Endothelial cell (in vitro differentiated cells): ENCODE measurements around the gene NCAN. TPM values are rescaled to one million over a fixed set of nuclear protein-coding genes. Genes with fewer than 3 reads are reported as not detected.

ENCODE experiments used
- DNase-seq: peaks from one replicate; pipeline ENCODE4 v3.0.0; 2021; ENCODE audit warnings: low spot score
- H3K27ac Mint-ChIP-seq: one replicate; pipeline ENCODE4 v1.8.0; 2021; ENCODE audit warnings: mixed read lengths, inconsistent platforms; ENCODE audit not compliant: unreplicated experiment
- H3K27me3 Mint-ChIP-seq: one replicate; pipeline ENCODE4 v1.8.0; 2021; ENCODE audit warnings: mild to moderate bottlenecking, moderate library complexity, mixed read lengths, inconsistent platforms; ENCODE audit not compliant: unreplicated experiment
- H3K36me3 Mint-ChIP-seq: one replicate; pipeline ENCODE4 v1.8.0; 2021; ENCODE audit warnings: mild to moderate bottlenecking, low read depth, mixed read lengths, inconsistent platforms; ENCODE audit not compliant: unreplicated experiment
- H3K4me1 Mint-ChIP-seq: one replicate; pipeline ENCODE4 v1.8.0; 2021; ENCODE audit warnings: mild to moderate bottlenecking, mixed read lengths, inconsistent platforms; ENCODE audit not compliant: unreplicated experiment
- H3K4me3 Mint-ChIP-seq: one replicate; pipeline ENCODE4 v1.8.0; 2021; ENCODE audit warnings: mild to moderate bottlenecking, mixed read lengths, inconsistent platforms; ENCODE audit not compliant: unreplicated experiment
- H3K9me3 Mint-ChIP-seq: one replicate; pipeline ENCODE4 v1.8.0; 2021; ENCODE audit warnings: mixed read lengths, inconsistent platforms; ENCODE audit not compliant: unreplicated experiment
- total RNA-seq: library from RNA; stranded (reverse); fragmentation: NEBNext Ultra II Directional; extraction: Animal tissue kit (Norgen Biotek cat#: 25700); gene quantifications from one replicate; pipeline ENCODE4 v1.2.1, GENCODE V29; 2021; ENCODE audit not compliant: unreplicated experiment
- TF ChIP-seq, protein P1 (sequence below): fragments of 200-600 bp; sonication (generic); IDR thresholded peaks from one replicate; pipeline ENCODE4 v1.5.0; 2021; ENCODE audit warnings: antibody characterized with exemption; ENCODE audit not compliant: unreplicated experiment

Gene NCAN
- total RNA-seq, 1 donor from 2014 or later, result 0.05 TPM

DNA sequence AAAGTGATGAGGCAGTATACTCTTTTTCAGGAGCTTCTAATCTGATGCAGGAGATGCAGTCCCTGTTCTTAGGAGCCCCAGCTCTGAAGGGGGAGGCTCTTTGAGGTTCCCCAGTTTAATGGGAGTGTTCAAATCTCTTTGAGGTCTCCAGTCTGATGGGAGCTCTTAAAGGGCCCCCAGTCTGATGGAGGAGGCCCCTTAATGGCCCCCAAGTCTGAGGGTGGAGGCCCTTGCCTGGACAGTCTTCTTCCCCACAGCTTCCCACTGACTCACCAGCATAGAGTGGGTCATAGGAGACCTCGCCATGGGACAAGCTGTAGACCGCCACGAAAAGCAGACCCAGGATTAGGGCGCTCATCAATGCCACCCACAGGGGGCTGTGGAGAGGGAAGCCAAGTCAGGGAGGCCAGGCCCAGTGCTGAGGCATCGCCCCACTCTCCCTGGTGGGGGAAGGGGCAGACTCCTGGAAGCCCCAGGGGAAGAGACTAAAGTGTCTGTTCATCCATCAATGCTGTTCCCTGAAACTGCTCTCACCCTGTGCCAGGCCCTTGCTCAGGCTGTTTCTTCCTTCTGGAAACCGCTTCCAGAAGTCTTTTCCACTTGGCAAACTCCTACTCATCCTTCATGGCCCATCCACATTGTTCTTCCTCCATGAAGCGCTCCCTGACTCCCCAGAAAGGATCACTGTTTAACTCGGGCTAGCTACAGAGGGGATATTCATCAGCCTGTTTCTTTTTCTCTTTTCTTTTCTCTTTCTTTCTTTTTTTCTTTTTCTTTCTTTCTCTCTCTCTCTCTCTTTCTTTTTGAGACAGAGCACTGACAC lies 59.2 kb downstream of the NCAN start:
- H3K27me3 Mint-ChIP-seq, result peaks cover 26% of the 10 kb centered on the region
- DNase-seq, result no peak
- H3K4me3 Mint-ChIP-seq, result no peak overlapping the region
- TF ChIP-seq, protein P1, sequence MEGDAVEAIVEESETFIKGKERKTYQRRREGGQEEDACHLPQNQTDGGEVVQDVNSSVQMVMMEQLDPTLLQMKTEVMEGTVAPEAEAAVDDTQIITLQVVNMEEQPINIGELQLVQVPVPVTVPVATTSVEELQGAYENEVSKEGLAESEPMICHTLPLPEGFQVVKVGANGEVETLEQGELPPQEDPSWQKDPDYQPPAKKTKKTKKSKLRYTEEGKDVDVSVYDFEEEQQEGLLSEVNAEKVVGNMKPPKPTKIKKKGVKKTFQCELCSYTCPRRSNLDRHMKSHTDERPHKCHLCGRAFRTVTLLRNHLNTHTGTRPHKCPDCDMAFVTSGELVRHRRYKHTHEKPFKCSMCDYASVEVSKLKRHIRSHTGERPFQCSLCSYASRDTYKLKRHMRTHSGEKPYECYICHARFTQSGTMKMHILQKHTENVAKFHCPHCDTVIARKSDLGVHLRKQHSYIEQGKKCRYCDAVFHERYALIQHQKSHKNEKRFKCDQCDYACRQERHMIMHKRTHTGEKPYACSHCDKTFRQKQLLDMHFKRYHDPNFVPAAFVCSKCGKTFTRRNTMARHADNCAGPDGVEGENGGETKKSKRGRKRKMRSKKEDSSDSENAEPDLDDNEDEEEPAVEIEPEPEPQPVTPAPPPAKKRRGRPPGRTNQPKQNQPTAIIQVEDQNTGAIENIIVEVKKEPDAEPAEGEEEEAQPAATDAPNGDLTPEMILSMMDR, result no peak
- H3K4me1 Mint-ChIP-seq, result peaks cover 11% of the 10 kb centered on the region
- H3K9me3 Mint-ChIP-seq, result no peaks in the 10 kb centered on the region
- peaks cover 12% of the 10 kb centered on the region for H3K36me3 Mint-ChIP-seq
- no peak overlapping the region for H3K27ac Mint-ChIP-seq

DNA sequence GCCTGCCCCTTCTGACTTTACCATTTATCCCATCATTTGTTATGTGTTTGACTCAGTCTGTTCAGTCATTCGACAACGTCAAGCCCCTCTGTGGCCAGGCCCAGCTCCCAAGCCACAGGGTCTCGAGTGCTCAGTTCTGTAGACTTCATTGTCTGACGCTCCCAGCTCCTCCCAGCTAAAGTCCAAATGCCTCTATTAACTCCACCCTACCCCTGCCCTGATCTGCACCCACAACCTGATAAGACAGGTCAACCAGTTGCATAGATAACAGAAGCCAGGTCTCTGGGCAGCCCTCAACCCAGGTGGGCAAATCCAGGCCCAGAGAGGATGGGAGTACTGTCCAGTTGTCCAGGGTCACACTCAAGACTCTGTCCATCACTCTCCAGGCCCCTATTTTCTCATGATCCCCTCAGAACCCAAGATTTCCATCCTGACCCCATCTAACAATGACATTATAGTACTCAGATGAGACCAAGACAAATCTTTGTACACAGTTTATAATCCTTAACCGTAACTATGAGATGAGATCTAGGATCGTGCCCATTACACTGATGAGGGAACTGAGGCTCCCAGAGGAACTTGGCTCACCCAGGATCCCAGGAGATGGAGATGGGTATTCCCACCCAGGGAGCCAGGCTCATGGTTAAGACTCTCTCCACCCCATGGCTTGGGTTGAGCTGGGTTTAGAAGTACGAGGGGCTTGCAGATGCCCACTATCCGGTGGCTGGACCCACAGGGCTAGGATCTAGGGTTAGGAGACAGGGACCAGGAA lies 60.3 kb downstream of the NCAN start:
- H3K27me3 Mint-ChIP-seq, result peaks cover 30% of the 10 kb centered on the region
- peaks cover 11% of the 10 kb centered on the region for H3K4me1 Mint-ChIP-seq
- no peak for DNase-seq
- no peak overlapping the region for H3K27ac Mint-ChIP-seq
- no peaks in the 10 kb centered on the region for H3K9me3 Mint-ChIP-seq
- H3K4me3 Mint-ChIP-seq, result peak overlapping the region; percentile 81
- peaks cover 17% of the 10 kb centered on the region for H3K36me3 Mint-ChIP-seq
- TF ChIP-seq, protein P1, result no peak

DNA sequence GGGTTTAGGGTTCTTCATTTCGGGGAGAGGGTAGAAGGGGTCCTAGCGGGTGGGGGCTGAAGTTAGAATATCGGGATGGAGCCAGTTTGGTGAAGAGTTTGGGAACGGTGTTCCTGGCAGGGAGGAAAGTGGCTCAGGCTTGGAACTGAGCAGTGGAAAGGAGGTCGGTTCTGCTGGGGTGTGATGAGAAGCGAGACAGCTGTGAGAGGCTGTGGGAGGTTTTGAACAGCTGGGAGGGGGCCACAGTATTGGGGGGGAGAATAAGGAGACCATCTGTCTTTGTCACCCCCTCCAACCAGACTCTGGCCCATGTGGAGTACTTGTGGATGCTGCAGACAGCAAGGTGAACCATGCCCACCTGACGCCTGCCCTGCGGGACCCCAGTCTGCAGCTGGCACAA lies 62.4 kb downstream of the NCAN start:
- TF ChIP-seq, protein P1, result no peak
- Mint-ChIP-seq H3K36me3 (peaks cover 21% of the 10 kb centered on the region), H3K27ac (no peak overlapping the region), H3K27me3 (peaks cover 29% of the 10 kb centered on the region), H3K4me1 (peaks cover 11% of the 10 kb centered on the region), H3K4me3 (no peak overlapping the region), H3K9me3 (no peaks in the 10 kb centered on the region)
- no peak for DNase-seq

DNA sequence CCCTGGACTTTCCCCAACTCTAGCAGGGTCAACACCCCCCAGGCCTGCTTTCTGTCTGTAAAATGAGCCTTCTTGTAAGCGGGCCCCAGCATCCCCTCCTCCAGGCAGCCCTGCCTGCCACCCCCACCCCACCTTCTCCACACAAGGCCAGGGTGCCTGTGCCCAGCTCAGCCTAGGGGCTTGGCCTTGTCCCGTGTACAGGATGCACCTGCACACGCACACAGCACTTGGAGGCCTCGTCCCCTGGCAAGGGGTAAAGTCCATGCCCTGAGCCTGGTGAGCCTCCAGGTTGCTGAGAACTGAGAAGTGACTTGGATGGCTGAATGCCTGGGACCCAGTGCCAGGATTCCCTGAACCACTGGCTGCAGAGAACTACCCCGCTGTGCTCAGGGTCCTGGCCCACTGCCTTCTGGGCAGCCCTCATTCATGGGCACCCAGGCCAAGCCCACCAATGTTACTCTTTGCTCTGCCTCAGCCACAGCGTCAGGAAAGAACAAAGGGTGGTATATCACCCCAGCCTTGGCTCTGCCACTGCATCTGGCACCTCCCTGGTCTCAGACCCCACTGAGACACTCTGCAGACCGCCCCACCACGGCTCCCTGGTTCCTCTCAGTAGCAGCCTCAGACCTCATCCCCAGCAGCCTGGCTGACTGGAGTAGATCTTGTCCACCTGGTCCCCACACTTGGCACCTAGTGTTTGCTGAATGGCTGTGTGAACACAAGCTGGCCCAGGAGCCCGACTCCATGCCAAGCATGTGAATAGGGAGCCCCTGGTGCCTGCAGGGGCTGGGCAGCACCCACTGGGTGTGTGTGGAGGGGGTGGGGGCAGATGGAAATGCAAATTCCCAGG lies 63.2 kb downstream of the NCAN start:
- no peak for DNase-seq
- Mint-ChIP-seq H3K9me3 (no peaks in the 10 kb centered on the region), H3K36me3 (peaks cover 21% of the 10 kb centered on the region), H3K27me3 (peaks cover 27% of the 10 kb centered on the region), H3K4me3 (no peak overlapping the region), H3K27ac (no peak overlapping the region), H3K4me1 (peaks cover 11% of the 10 kb centered on the region)
- TF ChIP-seq, protein P1, result no peak
